Endodermal cell (in vitro differentiated cells): ENCODE measurements around the gene SRP9. TPM values are rescaled to one million over a fixed set of nuclear protein-coding genes. Genes with fewer than 3 reads are reported as not detected.
"Not testable (repeated sequence)": the region's sequence is repeated elsewhere in the genome, so short reads cannot be mapped to it uniquely, and the experiment has no call there.

Experiments used
- DNase-seq: peaks from one replicate; pipeline ENCODE4 v3.0.0-alpha.2; 2017
- H3K27ac ChIP-seq: 2 replicates; pipeline ENCODE4 v1.5.1; 2013; ENCODE audit warnings: mild to moderate bottlenecking, low read depth, low read length, moderate library complexity
- H3K27me3 ChIP-seq: 2 replicates; pipeline ENCODE4 v1.6.1; 2013; ENCODE audit warnings: mild to moderate bottlenecking, low read length, moderate library complexity; ENCODE audit not compliant: insufficient read depth, control insufficient read depth, poor library complexity, severe bottlenecking
- H3K36me3 ChIP-seq: 2 replicates; pipeline ENCODE4 v1.7.0; 2013; ENCODE audit warnings: mild to moderate bottlenecking, low read length, moderate library complexity; ENCODE audit not compliant: control insufficient read depth, insufficient read depth
- H3K4me1 ChIP-seq: one replicate; pipeline ENCODE4 v1.7.0; 2013; ENCODE audit warnings: low read length; ENCODE audit not compliant: control insufficient read depth, insufficient read depth
- H3K4me3 ChIP-seq: 2 replicates; pipeline ENCODE4 v1.5.1; 2013; ENCODE audit warnings: mild to moderate bottlenecking, low read length, moderate library complexity
- H3K9ac ChIP-seq: 2 replicates; pipeline ENCODE4 v1.6.1; 2013; ENCODE audit warnings: mild to moderate bottlenecking, low read length, moderate library complexity; ENCODE audit not compliant: poor library complexity, severe bottlenecking; ENCODE audit errors: extremely low read depth
- H3K9me3 ChIP-seq: 2 replicates; pipeline ENCODE4 v1.6.1; 2013; ENCODE audit warnings: mild to moderate bottlenecking, low read length, moderate library complexity; ENCODE audit not compliant: control insufficient read depth
- H3K27ac Mint-ChIP-seq: 2 replicates; pipeline ENCODE4 v1.8.0; 2020; ENCODE audit warnings: mixed read lengths
- H3K27me3 Mint-ChIP-seq: 2 replicates; pipeline ENCODE4 v1.8.0; 2021; ENCODE audit warnings: mild to moderate bottlenecking, mixed read lengths; ENCODE audit not compliant: insufficient read depth
- H3K36me3 Mint-ChIP-seq: 2 replicates; pipeline ENCODE4 v1.8.0; 2020; ENCODE audit warnings: low read depth, mixed read lengths
- H3K4me1 Mint-ChIP-seq: 2 replicates; pipeline ENCODE4 v1.8.0; 2020; ENCODE audit warnings: mixed read lengths
- H3K4me3 Mint-ChIP-seq: 2 replicates; pipeline ENCODE4 v1.8.0; 2020; ENCODE audit warnings: mild to moderate bottlenecking, moderate library complexity, mixed read lengths
- H3K9me3 Mint-ChIP-seq: 2 replicates; pipeline ENCODE4 v1.8.0; 2020; ENCODE audit warnings: mild to moderate bottlenecking, mixed read lengths
- WGBS, 2 experiments: methylation state at CpG; one replicate each; pipeline versions ENCODE4 v1.1.5 to v1.1.7; 2013; ENCODE audit warnings: missing lambda C conversion rate in 2 of 2, mixed read lengths in 1 of 2; ENCODE audit not compliant: insufficient coverage in 1 of 2, insufficient read length in 1 of 2; 5-methylcytosine and 5-hydroxymethylcytosine counted together
- total RNA-seq, 2 donors: library from RNA; stranded (reverse); fragmentation: NEBNext Ultra II Directional in 1 of 2; extraction: Animal tissue kit (Norgen Biotek cat#: 25700) in 1 of 2; gene quantifications; 2 replicates in 1 of 2; 3 replicates in 1 of 2; pipeline ENCODE4 v1.2.1, GENCODE V29; 2021
- TF ChIP-seq, protein P1 (sequence below): fragments of 200-600 bp; sonication (generic); conservative IDR thresholded peaks from 2 replicates; pipeline ENCODE4 v1.5.0; 2021; ENCODE audit warnings: antibody characterized with exemption, mild to moderate bottlenecking

Gene SRP9
- total RNA-seq, 2 donors from 2014 or later, result 286 to 319 TPM

DNA sequence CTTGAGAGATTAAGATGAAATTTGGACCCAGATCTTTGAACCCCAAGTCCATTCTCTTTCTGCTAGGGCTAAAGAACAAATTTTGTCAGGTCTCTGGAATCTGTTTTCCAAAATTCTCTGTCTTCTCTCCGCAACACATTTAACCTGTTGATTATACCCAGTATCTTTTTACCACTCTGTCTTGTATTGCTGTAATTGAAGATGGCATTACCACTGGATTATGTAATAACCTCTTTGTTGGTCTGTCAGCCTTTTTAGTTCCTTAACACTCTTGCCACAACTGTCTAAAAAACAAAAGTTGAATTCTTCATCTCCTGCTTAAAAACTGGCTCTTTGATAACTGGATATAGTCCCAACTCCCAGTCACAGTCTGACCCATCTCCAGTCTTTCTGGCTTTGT is 3.0 kb downstream of the SRP9 start:
- no peak overlapping the region for H3K4me3 ChIP-seq
- H3K27ac Mint-ChIP-seq, result peak overlapping the region; percentile 2
- peaks cover 4% of the 10 kb centered on the region for H3K4me1 ChIP-seq
- peaks cover 17% of the 10 kb centered on the region for H3K4me1 Mint-ChIP-seq
- H3K27me3 Mint-ChIP-seq, result no peaks in the 10 kb centered on the region
- H3K27ac ChIP-seq, result no peak overlapping the region
- no peaks in the 10 kb centered on the region for H3K27me3 ChIP-seq
- no peak for DNase-seq
- H3K4me3 Mint-ChIP-seq, result no peak overlapping the region
- TF ChIP-seq, protein P1, sequence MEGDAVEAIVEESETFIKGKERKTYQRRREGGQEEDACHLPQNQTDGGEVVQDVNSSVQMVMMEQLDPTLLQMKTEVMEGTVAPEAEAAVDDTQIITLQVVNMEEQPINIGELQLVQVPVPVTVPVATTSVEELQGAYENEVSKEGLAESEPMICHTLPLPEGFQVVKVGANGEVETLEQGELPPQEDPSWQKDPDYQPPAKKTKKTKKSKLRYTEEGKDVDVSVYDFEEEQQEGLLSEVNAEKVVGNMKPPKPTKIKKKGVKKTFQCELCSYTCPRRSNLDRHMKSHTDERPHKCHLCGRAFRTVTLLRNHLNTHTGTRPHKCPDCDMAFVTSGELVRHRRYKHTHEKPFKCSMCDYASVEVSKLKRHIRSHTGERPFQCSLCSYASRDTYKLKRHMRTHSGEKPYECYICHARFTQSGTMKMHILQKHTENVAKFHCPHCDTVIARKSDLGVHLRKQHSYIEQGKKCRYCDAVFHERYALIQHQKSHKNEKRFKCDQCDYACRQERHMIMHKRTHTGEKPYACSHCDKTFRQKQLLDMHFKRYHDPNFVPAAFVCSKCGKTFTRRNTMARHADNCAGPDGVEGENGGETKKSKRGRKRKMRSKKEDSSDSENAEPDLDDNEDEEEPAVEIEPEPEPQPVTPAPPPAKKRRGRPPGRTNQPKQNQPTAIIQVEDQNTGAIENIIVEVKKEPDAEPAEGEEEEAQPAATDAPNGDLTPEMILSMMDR, result no peak
- peaks cover 1% of the 10 kb centered on the region for H3K9me3 Mint-ChIP-seq
- H3K36me3 Mint-ChIP-seq, result peaks cover 45% of the 10 kb centered on the region
- 100% methylated on average over 1 of the region's 1 CpG; no CpG with 5 or more reads in 1 of the 2 experiments for WGBS, 2 experiments
- H3K36me3 ChIP-seq, result peaks cover 51% of the 10 kb centered on the region
- H3K9me3 ChIP-seq, result peaks cover 12% of the 10 kb centered on the region
- H3K9ac ChIP-seq, result no peak overlapping the region

GRCh38 chr1:225789142-225789541 is 11.5 kb downstream of the SRP9 start:
- not testable (repeated sequence) for H3K4me1 ChIP-seq, DNase-seq, H3K27me3 ChIP-seq, H3K27ac ChIP-seq, H3K27me3 Mint-ChIP-seq, H3K27ac Mint-ChIP-seq, H3K4me3 ChIP-seq, H3K4me1 Mint-ChIP-seq, H3K9ac ChIP-seq, H3K4me3 Mint-ChIP-seq
- WGBS, 2 experiments, result 100% methylated on average over 1 of the region's 3 CpGs; no CpG with 5 or more reads in 1 of the 2 experiments
- peaks cover 83% of the 10 kb centered on the region for H3K9me3 ChIP-seq
- H3K36me3 ChIP-seq, result peaks cover 94% of the 10 kb centered on the region
- Mint-ChIP-seq H3K9me3 (peaks cover 55% of the 10 kb centered on the region), H3K36me3 (peaks cover 95% of the 10 kb centered on the region)

- Mint-ChIP-seq H3K27ac (no peak overlapping the region), H3K4me1 (no peaks in the 10 kb centered on the region), H3K9me3 (peaks cover 93% of the 10 kb centered on the region), H3K27me3 (peaks cover 3% of the 10 kb centered on the region), H3K36me3 (peaks cover 94% of the 10 kb centered on the region), H3K4me3 (no peak overlapping the region)
- peaks cover 82% of the 10 kb centered on the region for H3K9me3 ChIP-seq
- TF ChIP-seq, protein P1, result no peak
- no peaks in the 10 kb centered on the region for H3K27me3 ChIP-seq
- DNase-seq, result no peak
- H3K4me1 ChIP-seq, result no peaks in the 10 kb centered on the region
- H3K27ac ChIP-seq, result no peak overlapping the region
- H3K9ac ChIP-seq, result no peak overlapping the region
- 96 to 98% methylated on average over 4 of the region's 4 CpGs for WGBS, 2 experiments
- H3K36me3 ChIP-seq, result peaks cover 56% of the 10 kb centered on the region
- peak overlapping the region; percentile 56 for H3K4me3 ChIP-seq
Observed at GRCh38 chr1:225794954-225795353, 17.3 kb downstream of the SRP9 start.

- H3K4me1 ChIP-seq, H3K27me3 ChIP-seq, H3K4me1 Mint-ChIP-seq, H3K27ac Mint-ChIP-seq, H3K4me3 Mint-ChIP-seq, H3K9ac ChIP-seq, DNase-seq, H3K27ac ChIP-seq, H3K27me3 Mint-ChIP-seq: not testable (repeated sequence)
- H3K36me3 ChIP-seq, result peaks cover 45% of the 10 kb centered on the region
- H3K4me3 ChIP-seq, result peak overlapping the region; percentile 56
- peaks cover 77% of the 10 kb centered on the region for H3K9me3 ChIP-seq
- WGBS, 2 experiments, result 90 to 96% methylated on average over 2 to 18 of the region's 18 CpGs
- Mint-ChIP-seq H3K9me3 (peaks cover 90% of the 10 kb centered on the region), H3K36me3 (peaks cover 92% of the 10 kb centered on the region)
Observed at GRCh38 chr1:225796097-225796496, 18.5 kb downstream of the SRP9 start.

- not testable (repeated sequence) for H3K36me3 ChIP-seq, H3K4me1 Mint-ChIP-seq, H3K4me3 Mint-ChIP-seq, H3K27ac Mint-ChIP-seq, DNase-seq, H3K4me1 ChIP-seq, H3K27me3 Mint-ChIP-seq, H3K9ac ChIP-seq, H3K27ac ChIP-seq, H3K27me3 ChIP-seq, H3K4me3 ChIP-seq
- H3K36me3 Mint-ChIP-seq, result peaks cover 52% of the 10 kb centered on the region
- H3K9me3 ChIP-seq, result peaks cover 30% of the 10 kb centered on the region
- WGBS, 2 experiments, result 85 to 97% methylated on average over 6 to 7 of the region's 7 CpGs
- H3K9me3 Mint-ChIP-seq, result peaks cover 44% of the 10 kb centered on the region
Observed at GRCh38 chr1:225801146-225801545, 23.5 kb downstream of the SRP9 start.
